ENCODE data around the gene NPC2.

DNA sequence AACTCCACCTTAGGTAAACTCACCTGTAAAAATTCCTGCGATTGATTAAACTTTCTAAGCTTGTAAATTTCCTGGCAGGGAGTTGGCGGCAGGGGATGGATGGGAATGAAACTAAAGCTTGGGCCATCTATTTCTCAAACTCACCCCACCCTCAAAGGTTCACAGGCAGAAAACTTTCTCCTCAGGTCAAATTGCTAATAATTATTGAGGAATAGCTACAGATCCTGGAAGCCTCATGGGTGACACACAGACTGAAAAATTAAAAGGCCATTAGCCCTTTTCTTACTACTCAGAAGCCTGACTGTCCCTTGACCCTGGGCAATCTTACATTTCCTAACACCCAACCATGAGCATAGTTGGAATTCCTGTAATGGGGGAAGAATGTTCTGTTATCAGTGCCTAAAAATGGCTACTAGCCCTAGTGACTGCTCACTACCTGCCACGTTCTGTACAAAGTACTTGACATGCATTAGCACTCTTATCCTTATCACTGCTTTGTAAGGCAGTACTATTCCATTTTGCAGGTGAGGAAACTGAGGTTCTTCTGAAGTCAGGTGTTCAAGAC lies 54.7 kb downstream of the NPC2 start:
- TF ChIP-seq, protein P1, sequence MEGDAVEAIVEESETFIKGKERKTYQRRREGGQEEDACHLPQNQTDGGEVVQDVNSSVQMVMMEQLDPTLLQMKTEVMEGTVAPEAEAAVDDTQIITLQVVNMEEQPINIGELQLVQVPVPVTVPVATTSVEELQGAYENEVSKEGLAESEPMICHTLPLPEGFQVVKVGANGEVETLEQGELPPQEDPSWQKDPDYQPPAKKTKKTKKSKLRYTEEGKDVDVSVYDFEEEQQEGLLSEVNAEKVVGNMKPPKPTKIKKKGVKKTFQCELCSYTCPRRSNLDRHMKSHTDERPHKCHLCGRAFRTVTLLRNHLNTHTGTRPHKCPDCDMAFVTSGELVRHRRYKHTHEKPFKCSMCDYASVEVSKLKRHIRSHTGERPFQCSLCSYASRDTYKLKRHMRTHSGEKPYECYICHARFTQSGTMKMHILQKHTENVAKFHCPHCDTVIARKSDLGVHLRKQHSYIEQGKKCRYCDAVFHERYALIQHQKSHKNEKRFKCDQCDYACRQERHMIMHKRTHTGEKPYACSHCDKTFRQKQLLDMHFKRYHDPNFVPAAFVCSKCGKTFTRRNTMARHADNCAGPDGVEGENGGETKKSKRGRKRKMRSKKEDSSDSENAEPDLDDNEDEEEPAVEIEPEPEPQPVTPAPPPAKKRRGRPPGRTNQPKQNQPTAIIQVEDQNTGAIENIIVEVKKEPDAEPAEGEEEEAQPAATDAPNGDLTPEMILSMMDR (IDR thresholded peaks at IDR 0.05 in 4 of 5, conservative IDR thresholded peaks at IDR 0.05 in 1 of 5) = no peak
- no peak for TF ChIP-seq POLR2A (IDR thresholded peaks at IDR 0.05)

Measured in gastrocnemius medialis (tissue), 4 donors.